NB4 (cell line): ENCODE results near the gene ARID3B.

Experiments used
- MYC ChIP-seq: IDR thresholded peaks from 2 replicates; pipeline ENCODE4 v1.6.1; 2011; ENCODE audit warnings: low read depth, low read length
- POLR2A ChIP-seq: IDR thresholded peaks from 2 replicates; pipeline ENCODE4 v1.6.1; 2011; ENCODE audit warnings: mild to moderate bottlenecking; ENCODE audit not compliant: insufficient read length; ENCODE audit errors: extremely low read depth
- TF ChIP-seq, protein P1 (sequence below): IDR thresholded peaks from one replicate; pipeline ENCODE4 v1.5.1; 2012; ENCODE audit warnings: low read depth, low read length
- TF ChIP-seq, protein P2 (sequence below): IDR thresholded peaks from 2 replicates; pipeline ENCODE4 v1.6.1; 2011; ENCODE audit warnings: low read depth, low read length

DNA sequence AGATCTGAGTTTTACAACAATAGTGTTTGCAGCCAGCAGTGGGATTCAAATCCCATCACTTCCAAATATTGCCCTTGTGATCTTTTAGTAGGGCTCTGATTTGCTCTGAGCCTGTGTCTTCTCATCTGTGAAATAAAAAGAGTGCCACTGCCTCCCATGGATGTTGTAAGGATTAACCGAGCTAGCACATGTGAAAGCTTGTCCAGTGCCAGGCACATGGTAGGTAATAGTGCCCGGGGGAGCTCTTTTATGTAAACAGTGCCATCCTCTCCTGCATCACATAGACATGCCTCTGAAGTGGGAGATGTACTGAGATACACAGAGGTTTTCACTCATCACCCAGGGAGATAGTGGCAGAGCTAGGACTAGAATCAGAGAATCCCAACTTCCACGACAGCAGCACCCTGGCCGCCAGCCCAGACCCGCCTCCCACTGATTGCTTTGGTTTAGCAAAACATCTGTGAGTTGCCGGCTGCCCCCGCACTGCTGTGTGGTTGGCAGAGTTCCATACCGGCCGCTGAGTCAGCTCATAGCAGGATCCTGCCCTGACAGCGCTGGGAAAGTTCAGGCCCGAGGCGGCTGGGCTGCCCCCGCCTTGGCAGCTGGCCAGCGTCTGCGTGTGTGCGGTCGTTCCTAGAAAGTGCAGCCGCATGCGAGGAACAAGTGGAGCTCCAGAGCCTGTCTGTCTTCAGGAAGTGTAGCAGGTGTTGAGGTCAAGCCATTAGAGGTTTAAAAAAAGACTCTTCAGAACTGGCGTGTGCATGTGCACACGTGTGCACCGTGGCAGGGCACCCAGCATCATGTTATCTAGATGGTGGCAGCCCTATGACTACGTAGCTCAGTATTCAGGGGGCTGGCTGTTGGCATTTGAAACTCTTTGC is 5.0 kb downstream of the ARID3B start:
- TF ChIP-seq, protein P1, sequence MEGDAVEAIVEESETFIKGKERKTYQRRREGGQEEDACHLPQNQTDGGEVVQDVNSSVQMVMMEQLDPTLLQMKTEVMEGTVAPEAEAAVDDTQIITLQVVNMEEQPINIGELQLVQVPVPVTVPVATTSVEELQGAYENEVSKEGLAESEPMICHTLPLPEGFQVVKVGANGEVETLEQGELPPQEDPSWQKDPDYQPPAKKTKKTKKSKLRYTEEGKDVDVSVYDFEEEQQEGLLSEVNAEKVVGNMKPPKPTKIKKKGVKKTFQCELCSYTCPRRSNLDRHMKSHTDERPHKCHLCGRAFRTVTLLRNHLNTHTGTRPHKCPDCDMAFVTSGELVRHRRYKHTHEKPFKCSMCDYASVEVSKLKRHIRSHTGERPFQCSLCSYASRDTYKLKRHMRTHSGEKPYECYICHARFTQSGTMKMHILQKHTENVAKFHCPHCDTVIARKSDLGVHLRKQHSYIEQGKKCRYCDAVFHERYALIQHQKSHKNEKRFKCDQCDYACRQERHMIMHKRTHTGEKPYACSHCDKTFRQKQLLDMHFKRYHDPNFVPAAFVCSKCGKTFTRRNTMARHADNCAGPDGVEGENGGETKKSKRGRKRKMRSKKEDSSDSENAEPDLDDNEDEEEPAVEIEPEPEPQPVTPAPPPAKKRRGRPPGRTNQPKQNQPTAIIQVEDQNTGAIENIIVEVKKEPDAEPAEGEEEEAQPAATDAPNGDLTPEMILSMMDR, result no peak
- TF ChIP-seq POLR2A (no peak), MYC (peak; percentile 93)
- TF ChIP-seq, protein P2, sequence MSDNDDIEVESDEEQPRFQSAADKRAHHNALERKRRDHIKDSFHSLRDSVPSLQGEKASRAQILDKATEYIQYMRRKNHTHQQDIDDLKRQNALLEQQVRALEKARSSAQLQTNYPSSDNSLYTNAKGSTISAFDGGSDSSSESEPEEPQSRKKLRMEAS, result peak; percentile 95
